Measurements from ENCODE around the gene MRPL54.

DNA sequence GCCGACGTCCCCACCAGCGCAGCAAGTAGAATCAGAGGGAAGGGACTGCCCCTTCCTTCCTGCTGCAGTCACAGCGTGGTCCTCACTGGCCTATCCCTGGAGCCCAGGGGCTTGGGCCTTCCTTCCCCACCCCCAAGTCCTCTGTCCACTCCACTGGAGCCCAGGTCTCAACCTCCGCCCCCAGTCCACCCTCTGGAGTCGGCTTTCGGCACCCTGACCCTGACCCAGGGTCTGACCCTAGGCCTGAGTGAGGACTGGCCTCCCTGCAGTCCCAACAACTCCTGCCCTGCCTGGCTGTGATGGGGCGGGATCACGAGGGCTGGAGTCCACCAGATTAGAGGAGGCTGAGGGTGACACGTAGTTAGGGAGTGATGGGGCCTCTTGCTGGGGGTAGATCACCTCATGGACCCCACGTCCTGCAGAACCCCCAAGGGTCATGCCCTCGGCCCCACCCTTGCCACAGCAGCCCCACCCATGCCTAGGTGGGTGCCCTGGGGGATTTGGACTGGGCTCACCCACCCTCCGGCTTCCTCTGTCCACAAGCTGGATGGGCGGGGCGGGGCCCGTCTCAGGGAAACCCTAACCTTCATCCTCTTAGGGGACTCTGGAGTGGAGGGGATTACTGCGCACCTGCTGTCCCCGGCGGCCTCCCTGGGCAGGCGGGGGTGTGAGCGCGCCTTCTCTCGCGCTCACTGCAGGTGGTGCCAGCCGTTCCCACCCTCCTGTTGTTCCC lies 5.7 kb downstream of the MRPL54 start:
- TF ChIP-seq, protein P1, sequence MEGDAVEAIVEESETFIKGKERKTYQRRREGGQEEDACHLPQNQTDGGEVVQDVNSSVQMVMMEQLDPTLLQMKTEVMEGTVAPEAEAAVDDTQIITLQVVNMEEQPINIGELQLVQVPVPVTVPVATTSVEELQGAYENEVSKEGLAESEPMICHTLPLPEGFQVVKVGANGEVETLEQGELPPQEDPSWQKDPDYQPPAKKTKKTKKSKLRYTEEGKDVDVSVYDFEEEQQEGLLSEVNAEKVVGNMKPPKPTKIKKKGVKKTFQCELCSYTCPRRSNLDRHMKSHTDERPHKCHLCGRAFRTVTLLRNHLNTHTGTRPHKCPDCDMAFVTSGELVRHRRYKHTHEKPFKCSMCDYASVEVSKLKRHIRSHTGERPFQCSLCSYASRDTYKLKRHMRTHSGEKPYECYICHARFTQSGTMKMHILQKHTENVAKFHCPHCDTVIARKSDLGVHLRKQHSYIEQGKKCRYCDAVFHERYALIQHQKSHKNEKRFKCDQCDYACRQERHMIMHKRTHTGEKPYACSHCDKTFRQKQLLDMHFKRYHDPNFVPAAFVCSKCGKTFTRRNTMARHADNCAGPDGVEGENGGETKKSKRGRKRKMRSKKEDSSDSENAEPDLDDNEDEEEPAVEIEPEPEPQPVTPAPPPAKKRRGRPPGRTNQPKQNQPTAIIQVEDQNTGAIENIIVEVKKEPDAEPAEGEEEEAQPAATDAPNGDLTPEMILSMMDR (conservative IDR thresholded peaks at IDR 0.05 in 1 of 2, IDR thresholded peaks at IDR 0.05 in 1 of 2; ENCODE audit: low read depth in 1 of 2, low read length in 2 of 2) = no peak
- no peak for TF ChIP-seq EZH2 (IDR thresholded peaks at IDR 0.05; ENCODE audit: low read length, missing control alignments)
